GM23248 (cell line): ENCODE results near the gene OR9Q1.

ENCODE experiments used
- EZH2 ChIP-seq: fragments of 200-600 bp; sonication (generic); IDR thresholded peaks from 2 replicates; pipeline ENCODE4 v1.6.1; 2018; ENCODE audit warnings: antibody characterized with exemption, mild to moderate bottlenecking; ENCODE audit not compliant: insufficient read depth, poor library complexity, severe bottlenecking
- EZH2phosphoT487 ChIP-seq: fragments of 200-600 bp; sonication (generic); IDR thresholded peaks from 2 replicates; pipeline ENCODE4 v1.6.1; 2018; ENCODE audit warnings: antibody characterized with exemption, moderate library complexity, mild to moderate bottlenecking, low read depth; ENCODE audit not compliant: insufficient read depth

DNA sequence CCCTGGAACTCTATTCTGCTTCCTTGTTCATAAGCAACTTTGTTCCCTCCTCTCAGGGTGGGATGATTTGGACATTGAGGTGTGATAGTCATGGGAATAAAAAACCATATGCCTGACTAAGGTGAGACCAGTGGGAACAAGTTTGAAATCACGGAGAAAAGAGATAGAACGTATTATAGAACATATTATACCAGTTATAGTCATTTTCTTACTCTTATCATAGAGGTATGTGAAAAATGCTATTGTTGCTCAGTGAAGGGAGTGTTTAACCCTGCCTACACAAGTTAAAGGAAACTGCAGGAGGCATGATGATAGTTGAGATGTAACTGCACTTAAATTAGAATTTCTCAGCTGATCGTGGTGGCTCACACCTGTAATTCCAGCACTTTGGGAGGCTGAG, 22.6 kb downstream of the OR9Q1 start:
- TF ChIP-seq EZH2 (no peak), EZH2phosphoT487 (no peak)
